ENCODE measurements around the gene CHRND. TPM values are rescaled to one million over a fixed set of nuclear protein-coding genes. Genes with fewer than 3 reads are reported as not detected.
"Not testable (repeated sequence)": the region's sequence is repeated elsewhere in the genome, so short reads cannot be mapped to it uniquely, and the experiment has no call there.

The CHRND gene
- total and polyA plus RNA-seq, 8 donors = 0.07 to 0.22 (median 0.12) TPM; not detected in 5

- Histone ChIP-seq H3K27me3 (no peaks in the 10 kb centered on the region), H3K4me3 (no peak overlapping the region), H3K27ac (no peak overlapping the region), H3K9me3 (no peaks in the 10 kb centered on the region), H3K36me3 (peaks cover 14 to 48% (median 38%) of the 10 kb centered on the region in 3 donors), H3K4me1 (peaks cover 0 to 2% (median 0%) of the 10 kb centered on the region in 3 donors)
- FAIRE-seq (no peak), DNase-seq (no peak), ATAC-seq (no peak)
- intact Hi-C loops (cut with DNase I) = no loop called here
- no peak for TF ChIP-seq CTCF (IDR thresholded peaks at IDR 0.05)
Measured at GRCh38 chr2:232567721-232568120, 41.8 kb downstream of the CHRND start.

GRCh38 chr2:232568161-232568560 is 42.2 kb downstream of the CHRND start:
- Histone ChIP-seq H3K27ac (no peak overlapping the region), H3K4me1 (peaks cover 0 to 5% (median 1%) of the 10 kb centered on the region in 3 donors), H3K9me3 (no peaks in the 10 kb centered on the region), H3K4me3 (no peak overlapping the region), H3K27me3 (no peaks in the 10 kb centered on the region), H3K36me3 (peaks cover 14 to 48% (median 38%) of the 10 kb centered on the region in 3 donors)
- TF ChIP-seq CTCF (IDR thresholded peaks at IDR 0.05) = no peak
- FAIRE-seq = no peak
- intact Hi-C loops (cut with DNase I) = no loop called here
- DNase-seq = no peak
- peak in 1 of 4 donors; percentile 28 for ATAC-seq
- 78 to 85% methylated on average over 5 of the region's 5 CpGs for WGBS, 2 donors

GRCh38 chr2:232569541-232569940 is 43.6 kb downstream of the CHRND start:
- TF ChIP-seq CTCF (IDR thresholded peaks at IDR 0.05) = no peak
- Histone ChIP-seq H3K9me3 (no peaks in the 10 kb centered on the region), H3K4me3 (no peak overlapping the region), H3K27ac (no peak overlapping the region), H3K27me3 (no peaks in the 10 kb centered on the region), H3K36me3 (peaks cover 14 to 42% (median 34%) of the 10 kb centered on the region in 3 donors), H3K4me1 (peaks cover 0 to 5% (median 4%) of the 10 kb centered on the region in 3 donors)
- WGBS, 2 donors = 93 to 96% methylated on average over 9 of the region's 9 CpGs
- intact Hi-C loops (cut with DNase I) = no loop called here
- DNase-seq (no peak), ATAC-seq (no peak), FAIRE-seq (no peak)

- intact Hi-C loops (cut with DNase I); FAIRE-seq; H3K9me3 ChIP-seq; H3K27me3 ChIP-seq; DNase-seq; ATAC-seq; H3K4me3 ChIP-seq; H3K4me1 ChIP-seq: not testable (repeated sequence)
- H3K36me3 ChIP-seq = peaks cover 14 to 33% (median 30%) of the 10 kb centered on the region in 3 donors
- peak overlapping the region in 2 of 4 donors; percentile 21 to 41 for H3K27ac ChIP-seq
- 92 to 97% methylated on average over 6 of the region's 6 CpGs for WGBS, 2 donors
Measured at GRCh38 chr2:232570481-232570880, 44.5 kb downstream of the CHRND start.

- DNase-seq = no peak
- FAIRE-seq = no peak
- Histone ChIP-seq H3K9me3 (no peaks in the 10 kb centered on the region), H3K4me1 (peaks cover 0 to 5% (median 4%) of the 10 kb centered on the region in 3 donors), H3K27ac (peak overlapping the region in 2 of 4 donors; percentile 21 to 41), H3K36me3 (peaks cover 14 to 30% (median 27%) of the 10 kb centered on the region in 3 donors), H3K27me3 (no peaks in the 10 kb centered on the region), H3K4me3 (no peak overlapping the region)
- WGBS, 2 donors = 68 to 76% methylated on average over 7 of the region's 7 CpGs
- peak; percentile 50 to 84 (median 59) for ATAC-seq
- no peak for TF ChIP-seq CTCF (IDR thresholded peaks at IDR 0.05)
- intact Hi-C loops (cut with DNase I) = no loop called here
Measured at GRCh38 chr2:232571026-232571474, 45.1 kb downstream of the CHRND start.

Data from pancreas (tissue), 10 donors.